SK-N-SH (cell line): Measurements from ENCODE around the gene PCDHGA5. TPM values are rescaled to one million over a fixed set of nuclear protein-coding genes. Genes with fewer than 3 reads are reported as not detected.

ENCODE experiments used
- CTCF ChIA-PET: fragments of 300-600, 350-600 bp; formaldehyde crosslinking; extraction: SDS; loops from one replicate; lab custom pipeline; 2021; lab: Yijun Ruan, JAX
- POLR2A ChIA-PET: fragments of 350-600 bp; sonication (Branson Sonifier 250); formaldehyde crosslinking; extraction: SDS; loops from one replicate; lab custom pipeline; 2020; ENCODE audit warnings: antibody characterized with exemption, inconsistent platforms; lab: Yijun Ruan, JAX
- DNase-seq: peaks from one replicate; pipeline ENCODE4 v3.0.0; 2012
- H2AFZ ChIP-seq: fragments of 200-600 bp; sonication (generic); 2 replicates; pipeline ENCODE4 v1.8.1; 2016; ENCODE audit warnings: antibody characterized with exemption, mild to moderate bottlenecking, low read depth
- H3F3A ChIP-seq: fragments of 200-600 bp; sonication (generic); replicated peaks from 2 replicates; pipeline ENCODE3; 2016; ENCODE audit warnings: antibody characterized with exemption, mild to moderate bottlenecking; ENCODE audit not compliant: insufficient read depth
- H3K27ac ChIP-seq, 2 experiments: fragments of 200-500 bp in 1 of 2; fragments of 200-600 bp in 1 of 2; sonication (Bioruptor generic) in 1 of 2; sonication (generic), shearing (Covaris generic) in 1 of 2; 2 replicates each; pipeline versions ENCODE4 v1.5.1 to v1.6.1; 2014 to 2016; ENCODE audit warnings: low read depth in 2 of 2, inconsistent platforms in 1 of 2, low read length in 1 of 2, mild to moderate bottlenecking in 1 of 2, mixed read lengths in 1 of 2
- H3K27me3 ChIP-seq: fragments of 200-600 bp; sonication (generic), shearing (Covaris generic); 2 replicates; pipeline ENCODE4 v1.6.1; 2016; ENCODE audit warnings: mixed run types; ENCODE audit not compliant: insufficient read depth
- H3K36me3 ChIP-seq, 2 experiments: fragments of 200-500 bp in 1 of 2; fragments of 200-600 bp in 1 of 2; sonication (Bioruptor generic) in 1 of 2; sonication (generic) in 1 of 2; replicated peaks in 1 of 2; 2 replicates each; pipeline versions ENCODE3 to v1.5.1; 2014 to 2016; ENCODE audit warnings: low read length in 1 of 2, mild to moderate bottlenecking in 1 of 2; ENCODE audit not compliant: insufficient read depth in 2 of 2, control insufficient read depth in 1 of 2
- H3K4me1 ChIP-seq, 2 experiments: fragments of 200-500 bp in 1 of 2; fragments of 200-600 bp in 1 of 2; sonication (Bioruptor generic) in 1 of 2; sonication (generic), shearing (Covaris generic) in 1 of 2; 2 replicates each; pipeline versions ENCODE4 v1.5.1 to v1.6.1; 2014 to 2016; ENCODE audit warnings: low read depth in 1 of 2, low read length in 1 of 2, mixed run types in 1 of 2; ENCODE audit not compliant: insufficient read depth in 2 of 2, control insufficient read depth in 1 of 2
- H3K4me2 ChIP-seq: fragments of 200-600 bp; sonication (generic), shearing (Covaris generic); 2 replicates; pipeline ENCODE4 v1.6.1; 2017; ENCODE audit warnings: mixed run types
- H3K4me3 ChIP-seq, 2 experiments: fragments of 200-500 bp in 1 of 2; fragments of 200-600 bp in 1 of 2; sonication (Bioruptor generic) in 1 of 2; sonication (generic), shearing (Covaris generic) in 1 of 2; 2 replicates each; pipeline versions ENCODE4 v1.5.1 to v1.8.1; 2014 to 2016; ENCODE audit warnings: low read depth in 2 of 2, inconsistent platforms in 1 of 2, low read length in 1 of 2, mild to moderate bottlenecking in 1 of 2, mixed read lengths in 1 of 2, moderate library complexity in 1 of 2
- H3K79me2 ChIP-seq: fragments of 200-600 bp; sonication (generic); 2 replicates; pipeline ENCODE4 v1.8.1; 2017; ENCODE audit warnings: mild to moderate bottlenecking; ENCODE audit not compliant: insufficient read depth
- H3K9ac ChIP-seq: fragments of 200-600 bp; sonication (generic); 2 replicates; pipeline ENCODE4 v1.6.1; 2017; ENCODE audit warnings: mixed run types
- H3K9me2 ChIP-seq: fragments of 200-600 bp; sonication (generic); 2 replicates; pipeline ENCODE4 v1.6.1; 2017; ENCODE audit warnings: mixed run types
- H3K9me3 ChIP-seq: fragments of 200-600 bp; sonication (generic); 2 replicates; pipeline ENCODE4 v1.6.1; 2017; ENCODE audit warnings: mixed run types, mild to moderate bottlenecking, moderate library complexity
- H4K20me1 ChIP-seq: fragments of 200-600 bp; sonication (generic); 2 replicates; pipeline ENCODE4 v1.6.1; 2017; ENCODE audit warnings: mild to moderate bottlenecking, mixed run types; ENCODE audit not compliant: insufficient read depth
- CTCF ChIP-seq: fragments of 200-600 bp; sonication (generic); IDR thresholded peaks from 2 replicates; pipeline ENCODE4 v1.6.1; 2017; ENCODE audit warnings: antibody characterized with exemption, mild to moderate bottlenecking, moderate library complexity
- ELF1 ChIP-seq: IDR thresholded peaks from 2 replicates; pipeline ENCODE4 v1.4.0; 2012
- GABPA ChIP-seq: IDR thresholded peaks from 2 replicates; pipeline ENCODE4 v1.4.0; 2012; ENCODE audit warnings: low read depth, mild to moderate bottlenecking
- GATA2 ChIP-seq: sonication (generic); formaldehyde crosslinking; IDR thresholded peaks from 2 replicates; pipeline ENCODE4 v1.5.0; 2020; ENCODE audit warnings: mild to moderate bottlenecking, missing genetic modification reagents
- JUND ChIP-seq: IDR thresholded peaks from 2 replicates; pipeline ENCODE4 v1.4.0; 2012
- MAX ChIP-seq: IDR thresholded peaks from 2 replicates; pipeline ENCODE4 v1.4.0; 2012; ENCODE audit warnings: low read depth
- MEF2A ChIP-seq: IDR thresholded peaks from 2 replicates; pipeline ENCODE4 v1.4.0; 2012; ENCODE audit warnings: low read depth, borderline replicate concordance
- RAD21 ChIP-seq: IDR thresholded peaks from 2 replicates; pipeline ENCODE4 v1.6.1; 2012; ENCODE audit warnings: mild to moderate bottlenecking, low read length
- SMC3 ChIP-seq: IDR thresholded peaks from 2 replicates; pipeline ENCODE4 v1.6.1; 2012; ENCODE audit warnings: low read depth, low read length, improper control_type of control experiment
- USF1 ChIP-seq: IDR thresholded peaks from 2 replicates; pipeline ENCODE4 v1.4.0; 2012; ENCODE audit warnings: low read depth, borderline replicate concordance
- YY1 ChIP-seq: IDR thresholded peaks from 2 replicates; pipeline ENCODE4 v1.4.0; 2012; ENCODE audit warnings: low read depth, mild to moderate bottlenecking
- WGBS: methylation state at CpG from one replicate; pipeline ENCODE4 v1.1.6; 2017; ENCODE audit warnings: low lambda C conversion rate; 5-methylcytosine and 5-hydroxymethylcytosine counted together
- polyA plus RNA-seq, 3 experiments: library from polyadenylated mRNA; depleted of rRNA; stranded (reverse); fragments of >200 nt; gene quantifications; 2 replicates each; pipeline ENCODE4 v1.2.3, GENCODE V29; 2012

Gene PCDHGA5
- polyA plus RNA-seq, 1 of the 3 experiments (the other 2 are of a cell fraction) = 0.71 TPM

DNA sequence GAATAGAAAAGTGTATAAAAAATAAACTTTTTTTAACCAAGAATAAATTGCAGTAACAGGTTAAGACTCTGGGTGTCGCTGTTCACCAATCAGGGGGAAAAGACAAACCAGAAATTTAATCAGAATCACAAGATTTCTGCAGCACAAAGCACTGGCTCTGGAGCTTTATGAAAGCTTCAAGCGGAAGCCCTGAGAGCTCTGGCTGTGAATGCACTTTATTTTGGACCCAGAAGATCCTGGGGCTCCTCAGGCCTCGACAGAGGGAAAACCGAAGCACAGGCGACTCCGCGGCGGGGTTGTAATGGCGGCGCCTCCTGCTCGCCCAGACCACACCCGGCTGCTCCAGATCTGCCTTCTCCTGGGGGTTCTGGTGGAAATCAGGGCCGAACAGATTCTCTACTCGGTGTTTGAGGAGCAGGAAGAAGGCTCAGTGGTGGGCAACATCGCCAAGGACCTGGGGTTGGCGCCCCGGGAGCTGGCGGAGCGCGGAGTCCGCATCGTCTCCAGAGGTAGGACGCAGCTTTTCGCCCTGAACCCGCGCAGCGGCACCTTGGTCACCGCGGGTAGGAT, 9.0 kb upstream of the PCDHGA5 start, which contains the start of gene PCDHGA4:
Gene PCDHGA4, plus strand, starts transcription at position 122 of the 570 bp plus-strand sequence. Its CDS starts 87 bp downstream, at position 209.
- no peak within 1 kb of the TSS for H3K9ac ChIP-seq
- peak within 1 kb of the TSS in 1 of 2 experiments; percentile 28; a peak in 2 of 4 replicates for H3K4me3 ChIP-seq
- H3K4me2 ChIP-seq = no peak within 1 kb of the TSS
- no peaks in the 10 kb centered on the region for H3K9me2 ChIP-seq
- no peaks in the 10 kb centered on the region for H3K27me3 ChIP-seq
- DNase-seq = no peak
- no peaks in the 10 kb centered on the region for H3K4me1 ChIP-seq
- no peaks in the 10 kb centered on the region for H3K79me2 ChIP-seq
- no peaks in the 10 kb centered on the region for H4K20me1 ChIP-seq
- no peaks in the 10 kb centered on the region; the same call in 1 of the 2 replicates for H3K9me3 ChIP-seq
- H3K36me3 ChIP-seq = no peaks in the 10 kb centered on the region
- TF ChIP-seq YY1 (no peak), CTCF (peak; percentile 59), RAD21 (0 out of 2 replicates have a peak, but pooled peaks have one; percentile 33), SMC3 (0 out of 2 replicates have a peak, but pooled peaks have one; percentile 11)
- ChIA-PET POLR2A (interaction anchor here (0.7 kb wide), 1 partner anchor 206 kb away, joined by 3 read pairs; no protein-coding TSS in a partner anchor), CTCF (interaction anchor here (0.8 to 1.7 kb wide), 8 partner anchors 122 to 212 kb away, joined by 3 to 8 read pairs (median 4); partner anchors contain the start of gene PCDHB6)
- 0 out of 2 replicates have a peak within 1 kb of the TSS, but pooled peaks have one; percentile 13 for H2AFZ ChIP-seq
- no peak within 1 kb of the TSS for H3K27ac ChIP-seq
- 50% methylated on average over 23 of the region's 29 CpGs for WGBS
- H3F3A ChIP-seq = no peaks in the 10 kb centered on the region

DNA sequence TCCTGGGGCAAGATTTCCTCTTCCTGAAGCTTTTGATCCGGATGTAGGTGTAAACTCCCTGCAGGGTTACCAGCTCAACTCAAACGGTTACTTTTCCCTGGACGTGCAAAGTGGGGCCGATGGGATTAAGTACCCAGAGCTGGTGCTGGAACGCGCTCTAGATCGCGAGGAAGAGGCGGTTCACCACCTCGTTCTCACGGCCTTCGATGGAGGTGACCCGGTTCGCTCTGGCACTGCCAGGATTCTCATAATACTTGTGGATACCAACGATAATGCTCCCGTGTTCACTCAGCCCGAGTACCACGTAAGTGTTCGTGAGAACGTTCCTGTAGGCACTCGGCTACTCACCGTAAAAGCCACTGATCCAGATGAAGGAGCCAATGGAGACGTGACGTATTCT, 8.3 kb upstream of the PCDHGA5 start:
- H3K27me3 ChIP-seq = no peaks in the 10 kb centered on the region
- no peaks in the 10 kb centered on the region for H3K9me2 ChIP-seq
- no peaks in the 10 kb centered on the region for H3F3A ChIP-seq
- no peak overlapping the region for H3K27ac ChIP-seq
- H3K9ac ChIP-seq = no peak overlapping the region
- WGBS = 63% methylated on average over 17 of the region's 24 CpGs
- ChIA-PET POLR2A (no interaction called here), CTCF (interaction anchor here (0.6 to 1.7 kb wide), 10 partner anchors 8 to 211 kb away, joined by 3 to 8 read pairs (median 4); partner anchors contain the start of gene PCDHB6)
- no peak overlapping the region for H2AFZ ChIP-seq
- no peak overlapping the region for H3K4me2 ChIP-seq
- no peak for DNase-seq
- H3K9me3 ChIP-seq = no peaks in the 10 kb centered on the region; the same call in 1 of the 2 replicates
- TF ChIP-seq USF1 = no peak
- TF ChIP-seq, all 33 proteins: peak for 0
- Histone ChIP-seq H3K4me1 (no peaks in the 10 kb centered on the region), H3K79me2 (no peaks in the 10 kb centered on the region), H3K4me3 (no peak overlapping the region), H4K20me1 (no peaks in the 10 kb centered on the region), H3K36me3 (no peaks in the 10 kb centered on the region)

GRCh38 chr5:141356133-141356532, 7.8 kb upstream of the PCDHGA5 start:
- TF ChIP-seq MAX (no peak), GABPA (no peak), GATA2 (CRISPR knock-in tag) (no peak), ELF1 (no peak), JUND (no peak), MEF2A (no peak)
- TF ChIP-seq, all 33 proteins: peak for 0
- Histone ChIP-seq H3K4me3 (no peak overlapping the region), H3K9me2 (no peaks in the 10 kb centered on the region), H3F3A (no peaks in the 10 kb centered on the region), H3K9me3 (no peaks in the 10 kb centered on the region), H3K4me2 (no peak overlapping the region), H2AFZ (no peak overlapping the region), H3K9ac (no peak overlapping the region), H4K20me1 (no peaks in the 10 kb centered on the region), H3K4me1 (no peaks in the 10 kb centered on the region), H3K36me3 (no peaks in the 10 kb centered on the region), H3K79me2 (no peaks in the 10 kb centered on the region), H3K27me3 (no peaks in the 10 kb centered on the region), H3K27ac (no peak overlapping the region)
- WGBS = 40% methylated on average over 5 of the region's 5 CpGs
- no peak for DNase-seq
- POLR2A ChIA-PET = no interaction called here
- CTCF ChIA-PET = interaction anchor here (0.6 to 1.7 kb wide), 6 partner anchors 9 to 211 kb away, joined by 3 to 8 read pairs (median 4); no protein-coding TSS in a partner anchor
